ENCODE measurements around the gene RTTN.

DNA sequence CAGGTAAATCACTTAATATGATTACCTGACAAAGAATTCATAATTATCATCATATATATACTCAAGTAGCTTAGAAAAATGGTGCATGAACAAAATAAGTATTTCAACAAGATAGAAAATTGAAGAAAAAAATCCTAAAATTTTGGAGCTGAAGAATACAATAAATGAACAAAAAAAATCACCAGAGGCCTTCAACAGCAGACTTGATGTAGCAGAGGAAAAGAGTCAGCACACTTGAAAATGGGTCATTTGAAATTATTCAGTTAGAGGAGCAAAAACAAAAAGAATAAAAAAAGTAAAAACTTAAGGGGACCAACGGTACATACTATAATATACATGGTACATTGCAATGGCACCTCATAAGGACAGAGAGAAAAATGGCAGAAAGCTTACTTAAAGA, 217.6 kb downstream of the RTTN start:
- TF ChIP-seq ZFP30 (CRISPR knock-in tag; IDR thresholded peaks at IDR 0.05), result no peak
- TF ChIP-seq SNAI2 (CRISPR knock-in tag; IDR thresholded peaks at IDR 0.05), result no peak
- no peak for TF ChIP-seq GLIS3 (CRISPR knock-in tag; IDR thresholded peaks at IDR 0.05)
- TF ChIP-seq ARNTL (CRISPR knock-in tag; IDR thresholded peaks at IDR 0.05; ENCODE audit: borderline replicate concordance, low read depth), result no peak
- TF ChIP-seq, protein P1, sequence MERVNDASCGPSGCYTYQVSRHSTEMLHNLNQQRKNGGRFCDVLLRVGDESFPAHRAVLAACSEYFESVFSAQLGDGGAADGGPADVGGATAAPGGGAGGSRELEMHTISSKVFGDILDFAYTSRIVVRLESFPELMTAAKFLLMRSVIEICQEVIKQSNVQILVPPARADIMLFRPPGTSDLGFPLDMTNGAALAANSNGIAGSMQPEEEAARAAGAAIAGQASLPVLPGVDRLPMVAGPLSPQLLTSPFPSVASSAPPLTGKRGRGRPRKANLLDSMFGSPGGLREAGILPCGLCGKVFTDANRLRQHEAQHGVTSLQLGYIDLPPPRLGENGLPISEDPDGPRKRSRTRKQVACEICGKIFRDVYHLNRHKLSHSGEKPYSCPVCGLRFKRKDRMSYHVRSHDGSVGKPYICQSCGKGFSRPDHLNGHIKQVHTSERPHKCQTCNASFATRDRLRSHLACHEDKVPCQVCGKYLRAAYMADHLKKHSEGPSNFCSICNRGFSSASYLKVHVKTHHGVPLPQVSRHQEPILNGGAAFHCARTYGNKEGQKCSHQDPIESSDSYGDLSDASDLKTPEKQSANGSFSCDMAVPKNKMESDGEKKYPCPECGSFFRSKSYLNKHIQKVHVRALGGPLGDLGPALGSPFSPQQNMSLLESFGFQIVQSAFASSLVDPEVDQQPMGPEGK (CRISPR knock-in tag; IDR thresholded peaks at IDR 0.05; ENCODE audit: borderline replicate concordance), result no peak
